Measurements from ENCODE around the gene TK2.
"Not testable (repeated sequence)": the region's sequence is repeated elsewhere in the genome, so short reads cannot be mapped to it uniquely, and the experiment has no call there.

Gene TK2

DNA sequence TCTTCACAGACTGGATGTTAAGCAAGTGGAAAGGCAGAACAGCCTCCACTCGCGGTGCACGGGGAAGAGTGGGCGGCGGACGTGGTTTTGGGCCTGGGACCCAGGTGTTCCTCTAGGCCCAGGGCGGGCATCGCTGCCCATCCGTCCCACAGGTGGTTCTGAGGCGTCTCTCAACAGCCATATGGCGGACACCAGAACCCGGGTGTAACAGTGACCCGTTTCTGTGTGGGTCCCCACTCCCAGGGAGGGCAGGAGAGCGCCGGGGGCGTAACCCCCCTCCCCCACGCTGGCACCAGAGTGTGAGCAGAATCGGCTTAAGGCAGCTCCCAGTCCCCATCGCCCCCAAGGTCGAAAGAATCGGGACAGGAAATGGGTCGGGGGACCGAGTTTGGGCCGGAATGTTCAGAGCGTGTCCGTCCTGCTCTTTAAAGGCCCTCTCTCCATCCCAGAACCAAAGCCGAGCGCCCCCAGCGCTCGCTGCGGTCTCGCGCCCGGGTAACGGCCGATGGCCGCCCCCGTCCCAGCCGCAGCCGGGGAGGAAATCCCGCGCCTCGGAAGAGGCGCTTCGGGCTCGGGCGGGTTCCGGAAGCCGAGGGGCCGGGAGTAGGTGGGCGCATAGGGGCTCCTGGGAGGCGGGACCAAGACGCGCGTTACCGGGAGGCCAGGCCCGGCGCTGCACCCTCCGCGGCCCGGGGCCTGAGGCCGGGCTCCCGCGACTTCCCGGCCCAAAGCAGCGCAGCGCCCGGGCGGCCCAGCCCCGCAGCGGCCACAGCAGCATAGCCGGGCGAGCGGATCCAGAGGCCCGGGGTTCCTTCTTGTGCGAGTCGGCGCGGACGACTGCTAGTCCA is at the start of gene TK2:
Gene TK2 (minus strand): TSS at position 839 of the 848 bp plus-strand sequence. CDS start 61 bp downstream, at position 778.
- DNase-seq, result no peak

- DNase-seq, result no peak
These were observed 48.2 kb upstream of the TK2 start for GRCh38 chr16:66598111-66598510.

GRCh38 chr16:66596986-66597848 is 47.3 kb upstream of the TK2 start:
- DNase-seq, result no peak

GRCh38 chr16:66596559-66596958 is 46.6 kb upstream of the TK2 start:
- DNase-seq, result not testable (repeated sequence)

GRCh38 chr16:66594739-66595138 is 44.8 kb upstream of the TK2 start:
- no peak for DNase-seq

GRCh38 chr16:66592814-66593213 is 42.9 kb upstream of the TK2 start:
- no peak for DNase-seq

DNA sequence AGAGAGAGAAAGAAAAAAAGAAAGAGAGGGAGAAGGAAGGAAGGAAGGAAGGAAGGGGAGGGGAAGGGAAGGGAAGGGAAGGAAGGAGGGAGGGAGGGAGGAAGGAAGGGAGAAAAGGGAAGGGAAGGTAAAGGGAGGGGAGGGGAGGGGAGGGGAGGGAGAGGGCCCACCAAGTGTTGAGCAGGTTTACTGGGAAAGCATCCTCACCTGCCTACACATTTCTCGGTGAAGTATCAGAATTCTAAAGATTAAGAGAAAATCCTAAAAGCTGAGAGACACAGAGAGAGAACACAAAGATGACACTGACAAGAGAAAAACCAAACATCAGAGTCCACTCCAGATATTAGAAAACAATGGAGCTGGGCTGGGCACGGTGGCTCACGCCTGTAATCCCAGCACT is 42.3 kb upstream of the TK2 start:
- no peak for DNase-seq

- DNase-seq, result no peak
These were observed 41.1 kb upstream of the TK2 start for GRCh38 chr16:66591018-66591417.

GRCh38 chr16:66590322-66590721 is 40.4 kb upstream of the TK2 start:
- DNase-seq, result no peak

- no peak for DNase-seq
These were observed 39.2 kb upstream of the TK2 start for GRCh38 chr16:66588981-66589713.

GRCh38 chr16:66587881-66588600 is 38.1 kb upstream of the TK2 start:
- no peak for DNase-seq

DNA sequence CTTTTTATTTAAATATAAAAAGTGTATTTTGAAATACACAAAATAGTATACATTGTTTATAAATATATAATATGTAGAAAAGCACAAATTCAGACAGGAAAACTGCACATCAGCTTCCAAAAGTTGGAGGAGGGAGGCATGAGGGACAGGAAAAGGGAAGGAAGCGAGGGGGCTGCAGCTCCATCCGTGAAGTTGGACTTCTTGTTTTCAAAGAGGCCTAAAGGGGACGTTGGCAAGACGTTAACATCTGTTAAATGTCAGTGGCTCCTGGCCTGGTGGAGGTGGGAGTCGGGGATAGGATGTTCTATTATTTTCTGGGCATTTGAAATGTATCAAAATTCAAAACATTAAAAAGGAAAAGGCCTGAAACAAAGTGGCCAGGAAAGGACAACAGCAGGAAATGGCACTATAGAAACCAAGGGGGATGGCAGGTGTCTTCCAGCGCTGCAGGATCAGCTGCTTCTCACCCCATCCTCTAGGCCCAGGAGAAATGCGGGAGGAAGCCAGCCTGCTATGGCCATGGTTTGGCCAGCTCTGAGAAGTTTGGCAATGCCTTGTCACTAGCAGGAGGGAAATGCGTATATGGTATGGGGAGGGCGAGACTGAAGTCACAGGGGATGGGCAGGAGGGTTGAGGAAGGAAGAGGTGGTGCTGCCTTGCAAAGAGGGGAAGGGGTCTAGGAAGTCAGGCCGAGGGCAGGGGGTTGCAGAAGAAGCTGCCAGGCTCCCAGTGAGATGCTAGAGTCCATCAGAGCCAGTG is 35.7 kb upstream of the TK2 start:
- no peak for DNase-seq

DNA sequence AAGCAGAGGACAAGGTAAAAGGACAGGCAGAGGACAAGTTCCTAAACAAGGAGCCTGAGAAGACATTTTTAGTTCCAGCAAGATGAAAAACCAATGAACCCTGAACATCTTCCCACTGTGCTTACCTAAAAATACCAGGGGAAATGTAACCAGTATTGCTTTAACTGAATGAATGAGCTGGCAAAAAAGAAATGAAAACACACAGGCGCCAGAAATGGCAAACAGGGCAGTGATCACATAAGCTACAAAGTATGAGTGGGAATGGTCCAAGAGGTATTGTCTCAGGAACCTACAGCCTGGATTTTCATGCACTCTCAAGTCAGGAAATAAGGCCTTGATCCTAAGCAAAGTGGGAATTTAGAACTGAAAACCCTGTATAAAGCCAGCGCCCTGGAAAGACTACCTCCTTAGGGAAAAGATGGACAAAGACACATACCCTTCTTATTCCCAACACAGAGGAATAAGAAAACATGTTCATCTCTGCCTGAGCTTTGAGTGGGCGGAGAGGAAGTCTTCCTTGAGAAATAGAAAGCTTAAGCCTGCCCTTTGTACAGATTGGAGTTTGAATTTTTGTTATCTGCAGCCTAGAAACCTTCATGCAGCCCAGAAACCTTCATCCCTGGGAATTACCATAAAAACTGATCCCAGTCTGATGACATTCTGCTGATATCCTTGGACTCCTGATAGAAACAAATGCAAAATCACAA is 31.5 kb upstream of the TK2 start:
- DNase-seq, result no peak

- no peak for DNase-seq
These were observed 30.8 kb upstream of the TK2 start for GRCh38 chr16:66580605-66581209.

DNA sequence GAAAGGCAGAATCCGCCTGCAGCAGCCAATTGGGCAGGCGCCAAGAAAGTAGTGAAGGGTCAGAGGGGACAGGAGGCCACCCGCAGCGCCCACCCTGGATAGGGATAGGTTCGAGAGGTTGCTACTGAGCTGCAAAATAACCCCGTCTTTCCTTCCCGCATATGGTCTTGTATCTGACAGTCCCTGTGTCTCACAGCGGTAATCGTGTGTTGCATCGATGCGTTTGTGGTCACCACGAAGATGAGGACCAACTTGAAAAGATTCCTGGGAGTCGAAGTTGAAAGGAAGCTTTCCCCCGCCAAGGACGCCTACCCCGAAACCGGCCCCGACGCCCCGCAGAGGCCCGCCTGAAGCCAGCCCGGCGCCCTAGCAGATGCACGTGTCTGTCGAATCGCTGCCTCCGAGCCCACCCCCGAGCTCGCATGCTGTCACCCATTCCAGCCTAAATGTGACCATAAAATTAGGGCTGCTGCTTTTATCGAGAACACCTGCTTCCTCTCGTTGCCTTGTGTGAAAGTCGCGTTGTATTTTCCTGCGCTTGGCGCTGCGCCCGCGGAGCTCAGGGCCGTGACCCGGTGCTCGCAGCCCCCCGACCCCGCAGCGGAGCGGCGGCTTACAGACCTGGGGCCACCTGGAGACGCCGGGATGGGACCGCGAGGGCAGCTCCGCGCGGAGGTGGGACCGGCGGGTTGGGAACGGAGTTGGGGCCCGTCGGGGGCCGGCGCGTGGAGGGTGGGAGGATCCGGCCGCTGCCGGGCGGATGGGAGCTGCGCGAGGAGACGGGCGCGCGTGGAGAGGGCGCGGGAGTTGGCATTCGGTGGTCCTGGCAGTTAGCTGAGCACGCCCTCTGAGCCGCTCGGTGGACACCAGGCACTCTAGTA is 29.0 kb upstream of the TK2 start, which contains the start of gene CMTM2:
Gene CMTM2 (plus strand): TSS at position 813 of the 881 bp plus-strand sequence. CDS start 145 bp downstream, outside the sequence.
- no peak for DNase-seq

- no peak for DNase-seq
These were observed 26.4 kb upstream of the TK2 start for GRCh38 chr16:66576296-66576695.

DNA sequence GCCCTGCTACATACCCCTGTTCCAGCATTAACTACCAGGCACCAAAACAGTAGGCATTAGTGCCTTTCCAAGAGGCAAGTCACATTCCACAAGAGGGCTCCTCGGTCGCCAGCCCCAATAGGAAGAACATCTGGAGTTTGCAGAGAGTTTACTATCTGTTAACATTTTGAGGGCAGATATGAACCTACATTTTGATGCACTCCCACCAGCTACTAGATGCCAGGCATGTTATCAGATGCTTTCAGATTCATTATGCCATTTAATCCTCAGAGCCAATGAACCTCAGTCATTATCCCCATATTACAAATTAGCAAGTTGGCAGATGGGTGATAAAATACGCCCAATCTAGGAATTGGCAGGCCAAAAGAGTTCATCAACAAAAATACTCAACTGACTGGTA is 25.1 kb upstream of the TK2 start:
- no peak for DNase-seq

- DNase-seq, result no peak
These were observed 24.6 kb upstream of the TK2 start for GRCh38 chr16:66574531-66574930.

- DNase-seq, result no peak
These were observed 24.2 kb upstream of the TK2 start for GRCh38 chr16:66574081-66574480.
